ENCODE results near the gene RPL35. TPM values are rescaled to one million over a fixed set of nuclear protein-coding genes. Genes with fewer than 3 reads are reported as not detected.

Gene RPL35
- total RNA-seq, 1 donor: 2,254 TPM

DNA sequence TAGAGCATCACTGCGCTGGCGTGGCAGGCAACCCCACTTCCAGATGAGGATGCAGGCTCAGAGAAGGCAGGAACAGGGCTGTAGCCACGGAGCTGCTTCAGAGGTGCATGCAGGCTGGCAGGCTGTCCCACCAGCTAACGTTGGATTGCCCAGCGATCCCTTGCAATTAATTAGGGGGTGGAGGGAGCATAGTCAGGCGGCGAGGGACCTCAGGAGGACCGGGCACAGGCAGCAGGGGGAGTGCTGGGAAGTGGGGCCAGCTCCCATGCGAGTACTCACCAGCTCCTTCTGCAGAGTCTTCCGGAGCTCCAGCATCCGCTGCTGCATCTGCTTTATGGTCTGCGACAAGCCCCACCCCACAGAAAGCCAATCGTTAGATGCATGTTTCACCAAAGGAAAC is 20.5 kb upstream of the RPL35 start:
- Histone ChIP-seq H3K4me3 (ENCODE audit: low read length) (no peak overlapping the region), H3K27me3 (ENCODE audit: insufficient read depth, low read length) (no peaks in the 10 kb centered on the region), H3K4me1 (ENCODE audit: insufficient read depth, low read length) (no peaks in the 10 kb centered on the region), H3K9me3 (ENCODE audit: low read depth, low read length) (no peaks in the 10 kb centered on the region)

DNA sequence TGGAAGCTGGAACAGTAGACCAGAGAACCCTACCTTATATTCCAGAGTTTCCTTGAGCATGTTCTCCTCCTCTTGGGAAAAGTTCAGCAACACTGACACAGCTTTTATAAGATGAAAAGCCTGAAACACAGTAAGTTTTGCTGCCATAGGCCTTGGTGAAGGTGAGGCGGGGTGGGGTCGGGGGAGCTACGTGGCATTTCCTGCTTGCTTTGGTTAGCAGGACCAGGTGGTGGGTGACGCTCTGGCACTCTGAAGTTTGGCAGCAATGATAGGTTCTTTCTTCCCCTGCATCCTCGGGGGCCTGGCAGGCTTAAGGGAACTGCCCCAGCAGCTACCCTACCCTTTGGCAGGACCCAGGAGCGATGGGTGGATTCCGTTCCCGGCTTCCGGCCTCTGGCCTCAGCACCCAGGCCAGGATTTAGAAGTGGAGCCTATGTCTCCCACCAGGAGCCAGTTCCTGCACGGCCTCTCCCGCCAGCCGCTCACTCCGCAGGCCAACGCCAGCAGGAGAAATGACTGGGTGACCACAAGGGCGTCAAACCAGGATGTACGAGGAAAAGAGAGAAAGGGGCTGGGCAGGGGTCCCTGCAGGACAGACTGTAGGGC is 19.5 kb upstream of the RPL35 start:
- Histone ChIP-seq H3K27me3 (ENCODE audit: insufficient read depth, low read length) (no peaks in the 10 kb centered on the region), H3K4me3 (ENCODE audit: low read length) (no peak overlapping the region), H3K4me1 (ENCODE audit: insufficient read depth, low read length) (no peaks in the 10 kb centered on the region), H3K9me3 (ENCODE audit: low read depth, low read length) (no peaks in the 10 kb centered on the region)

DNA sequence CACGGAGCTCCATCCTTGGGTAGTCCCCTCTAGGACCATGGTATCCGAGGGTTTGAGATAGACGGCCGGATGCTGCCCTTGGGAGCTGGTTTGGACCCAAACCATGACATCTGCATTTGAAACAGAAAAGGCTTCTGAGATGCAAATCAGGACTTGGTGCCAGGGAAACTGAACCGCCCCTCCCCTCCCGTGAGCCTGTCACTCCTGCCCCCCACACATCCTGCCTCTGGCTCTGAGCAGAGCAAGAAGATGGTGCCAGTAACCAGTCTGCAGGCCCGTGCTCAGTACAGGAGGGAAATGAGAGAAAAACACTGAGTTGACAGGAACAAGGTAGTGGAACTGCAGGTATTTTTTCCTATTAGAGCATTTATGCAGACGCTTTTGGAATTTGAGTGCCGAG is 18.7 kb upstream of the RPL35 start:
- H3K27me3 ChIP-seq (ENCODE audit: insufficient read depth, low read length): no peaks in the 10 kb centered on the region
- H3K9me3 ChIP-seq (ENCODE audit: low read depth, low read length): no peaks in the 10 kb centered on the region
- no peaks in the 10 kb centered on the region for H3K4me1 ChIP-seq (ENCODE audit: insufficient read depth, low read length)
- no peak overlapping the region for H3K4me3 ChIP-seq (ENCODE audit: low read length)

DNA sequence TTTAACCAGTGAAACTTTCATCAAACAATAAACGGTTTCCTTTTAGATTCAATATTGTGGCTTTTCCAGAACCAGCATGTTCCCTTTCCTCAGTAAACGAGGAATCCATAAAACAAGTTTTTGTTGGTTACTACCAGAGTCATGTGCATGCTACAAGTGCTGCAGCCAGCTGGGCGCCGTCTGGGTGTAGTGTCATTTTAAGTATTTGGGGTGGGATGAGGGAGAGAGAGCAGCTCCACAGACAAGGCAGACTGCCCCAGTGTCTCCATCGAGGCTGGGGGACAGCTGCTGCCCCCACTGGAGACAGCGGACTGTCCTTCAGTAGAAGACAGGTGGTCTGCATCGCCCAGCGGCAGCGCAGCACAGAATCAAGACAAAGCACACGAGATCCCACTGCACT is 17.5 kb upstream of the RPL35 start:
- H3K27me3 ChIP-seq (ENCODE audit: insufficient read depth, low read length): no peaks in the 10 kb centered on the region
- no peak overlapping the region for H3K4me3 ChIP-seq (ENCODE audit: low read length)
- peaks cover 3% of the 10 kb centered on the region for H3K4me1 ChIP-seq (ENCODE audit: insufficient read depth, low read length)
- H3K9me3 ChIP-seq (ENCODE audit: low read depth, low read length): no peaks in the 10 kb centered on the region

DNA sequence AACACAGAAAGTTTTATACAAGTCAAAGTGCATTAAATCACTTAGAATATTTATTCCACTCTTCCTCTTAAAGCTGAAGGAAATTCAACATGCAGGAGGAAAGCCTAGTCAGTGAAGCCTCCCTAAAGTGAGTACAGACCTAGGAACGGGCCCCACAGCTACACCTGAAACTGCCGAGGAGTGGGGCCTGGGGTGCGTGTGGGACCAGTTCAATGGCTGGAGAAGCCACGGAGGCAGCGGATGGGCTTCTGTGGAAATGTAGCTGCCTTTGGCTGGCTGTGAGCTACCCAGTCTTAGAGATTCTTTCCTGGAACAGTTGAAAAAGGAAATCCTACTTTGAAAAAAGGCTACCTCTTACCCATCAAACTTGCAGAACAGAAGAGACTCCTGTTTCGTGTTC is 16.8 kb upstream of the RPL35 start:
- no peaks in the 10 kb centered on the region for H3K9me3 ChIP-seq (ENCODE audit: low read depth, low read length)
- no peaks in the 10 kb centered on the region for H3K27me3 ChIP-seq (ENCODE audit: insufficient read depth, low read length)
- H3K4me1 ChIP-seq (ENCODE audit: insufficient read depth, low read length): peaks cover 10% of the 10 kb centered on the region
- H3K4me3 ChIP-seq (ENCODE audit: low read length): no peak overlapping the region

DNA sequence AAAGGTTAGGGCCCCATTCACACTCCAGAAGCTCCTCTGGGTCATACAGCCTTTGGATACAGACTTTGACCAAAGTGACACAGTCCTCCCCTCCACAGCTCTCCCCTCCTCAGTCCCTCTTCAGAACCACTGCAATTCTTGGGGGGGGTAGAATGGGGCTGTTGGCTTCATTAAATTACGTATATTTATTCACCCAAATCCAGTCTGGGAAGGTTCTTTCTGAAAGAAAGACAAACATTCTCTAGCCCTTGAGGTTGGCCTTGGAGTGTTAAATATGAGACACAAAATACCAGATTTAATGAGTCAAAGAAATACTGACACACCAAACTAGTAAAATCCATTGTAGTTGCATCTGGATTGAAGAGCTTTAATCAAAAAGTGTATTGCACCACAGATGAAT is 16.3 kb upstream of the RPL35 start:
- peaks cover 15% of the 10 kb centered on the region for H3K4me1 ChIP-seq (ENCODE audit: insufficient read depth, low read length)
- no peaks in the 10 kb centered on the region for H3K27me3 ChIP-seq (ENCODE audit: insufficient read depth, low read length)
- H3K9me3 ChIP-seq (ENCODE audit: low read depth, low read length): no peaks in the 10 kb centered on the region

DNA sequence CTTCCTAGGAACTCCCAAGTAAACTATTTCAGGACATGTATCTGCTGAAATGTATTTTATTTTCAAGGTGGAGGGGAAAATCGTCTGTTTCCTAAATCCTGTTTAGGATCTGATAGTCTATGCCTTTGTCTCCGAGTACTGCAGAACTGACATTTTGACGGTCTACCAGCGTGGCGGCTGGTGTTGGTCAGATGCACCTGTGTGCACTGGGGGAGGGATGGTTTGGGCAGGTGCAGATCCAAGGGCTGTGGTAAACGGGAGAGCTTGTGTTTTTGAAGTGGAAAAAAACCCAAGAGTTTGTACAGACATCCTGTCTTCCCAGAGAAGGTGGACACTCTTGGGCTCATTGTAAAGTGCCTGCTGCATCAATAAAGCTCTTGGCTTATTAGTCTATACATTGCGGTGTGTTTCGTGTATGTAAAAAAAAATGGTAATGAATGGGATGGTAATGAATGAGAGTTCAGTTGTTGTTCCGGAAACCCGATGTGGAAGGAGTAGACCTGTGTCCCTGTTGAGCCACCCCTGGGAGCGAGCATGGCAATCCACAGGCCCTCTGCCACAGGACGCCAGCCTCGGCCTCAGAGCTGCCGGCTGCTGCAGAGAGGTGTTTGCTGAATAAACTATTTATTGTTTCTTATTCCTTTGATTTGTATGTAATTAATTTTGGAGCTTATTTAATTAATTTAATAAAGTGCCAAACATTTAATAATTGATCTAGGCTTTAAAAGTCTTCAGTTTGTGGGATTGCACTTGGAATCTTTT is 15.4 kb upstream of the RPL35 start:
- no peaks in the 10 kb centered on the region for H3K9me3 ChIP-seq (ENCODE audit: low read depth, low read length)
- H3K27me3 ChIP-seq (ENCODE audit: insufficient read depth, low read length): no peaks in the 10 kb centered on the region
- H3K4me3 ChIP-seq (ENCODE audit: low read length): no peak overlapping the region
- peaks cover 24% of the 10 kb centered on the region for H3K4me1 ChIP-seq (ENCODE audit: insufficient read depth, low read length)

More for the DNA sequence above, 16.3 kb upstream of the RPL35 start:
- H3K4me3 ChIP-seq (ENCODE audit: low read length): no peak overlapping the region

- Histone ChIP-seq H3K4me1 (ENCODE audit: insufficient read depth, low read length) (peaks cover 41% of the 10 kb centered on the region), H3K9me3 (ENCODE audit: low read depth, low read length) (no peaks in the 10 kb centered on the region), H3K27me3 (ENCODE audit: insufficient read depth, low read length) (no peaks in the 10 kb centered on the region), H3K4me3 (ENCODE audit: low read length) (no peak overlapping the region)
Observed at GRCh38 chr9:124875501-124875900, 13.7 kb upstream of the RPL35 start.

DNA sequence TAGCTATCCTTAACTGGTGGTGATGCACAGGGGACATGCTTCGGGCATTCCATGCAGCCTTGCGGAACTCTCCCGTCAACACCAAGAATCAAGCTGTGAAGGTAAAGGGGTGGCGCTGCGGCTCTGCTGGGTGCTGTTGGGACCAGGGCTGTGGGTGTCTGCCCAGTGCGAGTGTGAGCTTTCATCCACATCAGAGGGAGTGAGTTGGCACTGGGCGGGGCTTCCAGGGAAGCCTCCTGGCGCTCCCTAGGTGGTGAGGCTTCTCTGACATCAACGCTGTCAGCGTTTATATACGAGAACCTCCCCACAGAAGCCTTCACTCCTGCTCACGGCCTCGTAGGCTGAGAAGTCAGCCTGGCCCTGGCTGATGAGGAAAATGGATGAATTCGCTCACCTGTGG is 11.9 kb upstream of the RPL35 start:
- no peaks in the 10 kb centered on the region for H3K27me3 ChIP-seq (ENCODE audit: insufficient read depth, low read length)
- peaks cover 49% of the 10 kb centered on the region for H3K4me1 ChIP-seq (ENCODE audit: insufficient read depth, low read length)
- no peak overlapping the region for H3K4me3 ChIP-seq (ENCODE audit: low read length)
- H3K9me3 ChIP-seq (ENCODE audit: low read depth, low read length): no peaks in the 10 kb centered on the region

GRCh38 chr9:124871156-124871561 is 9.4 kb upstream of the RPL35 start:
- Histone ChIP-seq H3K9me3 (ENCODE audit: low read depth, low read length) (no peaks in the 10 kb centered on the region), H3K27me3 (ENCODE audit: insufficient read depth, low read length) (no peaks in the 10 kb centered on the region), H3K4me3 (ENCODE audit: low read length) (no peak overlapping the region), H3K4me1 (ENCODE audit: insufficient read depth, low read length) (peaks cover 61% of the 10 kb centered on the region)

DNA sequence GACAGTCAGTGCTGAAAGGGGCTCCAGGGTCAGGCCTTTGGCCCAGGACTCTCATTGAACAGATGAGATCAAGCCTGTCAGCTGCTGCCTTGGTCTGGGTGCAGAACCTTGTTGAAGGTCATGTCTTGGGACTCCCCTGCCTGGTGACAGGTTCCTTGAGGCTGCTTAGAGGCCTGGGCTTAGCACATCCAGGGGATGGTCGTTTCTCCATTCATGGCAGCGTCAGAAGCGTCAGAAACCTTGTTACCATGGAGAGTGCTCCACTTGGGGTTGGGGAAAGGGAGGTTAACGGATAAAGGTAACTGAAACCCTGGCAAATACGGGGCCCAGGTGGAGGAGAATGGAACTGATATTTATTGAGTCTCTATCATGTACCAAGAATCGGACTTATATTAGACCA is 9.0 kb upstream of the RPL35 start:
- peak overlapping the region; percentile 83 for H3K4me3 ChIP-seq (ENCODE audit: low read length)
- H3K27me3 ChIP-seq (ENCODE audit: insufficient read depth, low read length): no peaks in the 10 kb centered on the region
- H3K9me3 ChIP-seq (ENCODE audit: low read depth, low read length): no peaks in the 10 kb centered on the region
- H3K4me1 ChIP-seq (ENCODE audit: insufficient read depth, low read length): peaks cover 61% of the 10 kb centered on the region

GRCh38 chr9:124869986-124870560 is 8.3 kb upstream of the RPL35 start:
- Histone ChIP-seq H3K4me1 (ENCODE audit: insufficient read depth, low read length) (peaks cover 61% of the 10 kb centered on the region), H3K9me3 (ENCODE audit: low read depth, low read length) (no peaks in the 10 kb centered on the region), H3K27me3 (ENCODE audit: insufficient read depth, low read length) (no peaks in the 10 kb centered on the region), H3K4me3 (ENCODE audit: low read length) (peak overlapping the region; percentile 83)

- Histone ChIP-seq H3K27me3 (ENCODE audit: insufficient read depth, low read length) (no peaks in the 10 kb centered on the region), H3K4me1 (ENCODE audit: insufficient read depth, low read length) (peaks cover 61% of the 10 kb centered on the region), H3K4me3 (ENCODE audit: low read length) (peak overlapping the region; percentile 83), H3K9me3 (ENCODE audit: low read depth, low read length) (no peaks in the 10 kb centered on the region)
Observed at GRCh38 chr9:124869466-124869985, 7.8 kb upstream of the RPL35 start.

DNA sequence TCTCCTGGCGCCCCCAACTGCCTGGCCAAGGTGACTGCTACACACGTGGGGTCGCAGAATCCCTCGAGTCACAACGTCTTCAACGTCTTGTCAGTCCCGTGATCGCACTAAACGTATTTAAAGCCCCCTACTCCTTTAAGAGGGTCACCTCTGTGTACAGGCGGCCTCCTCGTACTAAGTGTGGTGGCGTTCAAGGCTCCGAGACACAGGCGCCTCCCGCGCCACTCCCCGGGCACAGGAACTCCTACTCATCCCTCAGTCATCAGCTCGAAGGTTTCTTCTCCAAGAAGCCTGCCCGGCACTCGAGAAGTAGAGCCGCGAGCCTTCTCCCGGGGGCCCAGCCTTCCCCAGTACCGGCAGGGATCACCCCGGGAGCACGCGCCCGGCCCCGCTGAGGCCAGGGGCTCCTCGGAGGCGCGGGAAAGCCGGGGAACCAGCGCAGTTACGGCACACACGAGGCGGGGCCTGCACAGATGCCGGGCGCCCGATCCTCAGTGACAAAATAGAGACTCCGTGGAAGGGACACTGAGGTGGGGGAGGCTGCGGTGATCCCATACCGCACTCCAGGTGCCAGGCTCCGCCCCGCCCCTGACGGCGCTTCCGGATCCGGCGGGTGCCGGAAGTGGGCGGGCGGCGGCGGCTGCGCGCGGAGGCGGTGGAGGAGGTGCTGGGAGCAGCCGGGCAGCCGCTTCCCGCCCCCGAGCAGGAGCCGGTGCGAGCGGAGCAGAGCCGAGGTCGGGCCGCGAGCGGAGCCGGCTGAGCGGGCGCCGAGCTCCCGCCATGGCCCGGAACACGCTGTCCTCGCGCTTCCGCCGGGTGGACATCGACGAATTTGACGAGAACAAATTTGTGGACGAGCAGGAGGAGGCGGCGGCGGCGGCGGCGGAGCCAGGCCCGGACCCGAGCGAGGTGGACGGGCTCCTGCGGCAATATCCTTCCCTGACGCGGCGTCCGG is 7.0 kb upstream of the RPL35 start:
- H3K27me3 ChIP-seq (ENCODE audit: insufficient read depth, low read length): no peaks in the 10 kb centered on the region
- peak overlapping the region; percentile 83 for H3K4me3 ChIP-seq (ENCODE audit: low read length)
- peaks cover 54% of the 10 kb centered on the region for H3K4me1 ChIP-seq (ENCODE audit: insufficient read depth, low read length)
- H3K9me3 ChIP-seq (ENCODE audit: low read depth, low read length): no peaks in the 10 kb centered on the region
